ENCODE measurements around the gene PURB.
"Not testable (repeated sequence)": the region's sequence is repeated elsewhere in the genome, so short reads cannot be mapped to it uniquely, and the experiment has no call there.

PURB gene

GRCh38 chr7:44854644-44855364 is 30.5 kb downstream of the PURB start:
- H3K4me3 ChIP-seq (ENCODE audit: low read depth, low read length) = no peak overlapping the region

GRCh38 chr7:44853391-44853790 is 31.9 kb downstream of the PURB start:
- H3K4me3 ChIP-seq (ENCODE audit: low read depth, low read length) = no peak overlapping the region

- H3K4me3 ChIP-seq (ENCODE audit: low read depth, low read length) = no peak overlapping the region
These were observed 32.7 kb downstream of the PURB start for GRCh38 chr7:44852590-44852989.

- H3K4me3 ChIP-seq (ENCODE audit: low read depth, low read length) = no peak overlapping the region
These were observed 35.3 kb downstream of the PURB start for GRCh38 chr7:44849885-44850544.

GRCh38 chr7:44849259-44849884 is 36.0 kb downstream of the PURB start:
- H3K4me3 ChIP-seq (ENCODE audit: low read depth, low read length) = no peak overlapping the region

- H3K4me3 ChIP-seq (ENCODE audit: low read depth, low read length) = peak within 1 kb of the TSS; percentile 98
These were observed 37.3 kb downstream of the PURB start, which contains the start of gene H2AZ2 for GRCh38 chr7:44847920-44848634. H2AZ2 (minus strand) TSS chr7:44848087; CDS start chr7:44847971, 116 bp downstream.

- peak overlapping the region; percentile 98 for H3K4me3 ChIP-seq (ENCODE audit: low read depth, low read length)
These were observed 37.8 kb downstream of the PURB start for GRCh38 chr7:44847509-44847919.

- peak overlapping the region; percentile 98 for H3K4me3 ChIP-seq (ENCODE audit: low read depth, low read length)
These were observed 38.4 kb downstream of the PURB start for GRCh38 chr7:44846816-44847508.

GRCh38 chr7:44846390-44846789 is 38.9 kb downstream of the PURB start:
- H3K4me3 ChIP-seq (ENCODE audit: low read depth, low read length) = peak overlapping the region; percentile 98

- no peak overlapping the region for H3K4me3 ChIP-seq (ENCODE audit: low read depth, low read length)
These were observed 39.9 kb downstream of the PURB start for GRCh38 chr7:44845451-44845850.

GRCh38 chr7:44843440-44843839 is 41.9 kb downstream of the PURB start:
- not testable (repeated sequence) for H3K4me3 ChIP-seq (ENCODE audit: low read depth, low read length)

GRCh38 chr7:44842675-44843074 is 42.7 kb downstream of the PURB start:
- H3K4me3 ChIP-seq (ENCODE audit: low read depth, low read length) = not testable (repeated sequence)

- H3K4me3 ChIP-seq (ENCODE audit: low read depth, low read length) = no peak overlapping the region
These were observed 46.6 kb downstream of the PURB start for GRCh38 chr7:44838751-44839150.

- no peak overlapping the region for H3K4me3 ChIP-seq (ENCODE audit: low read depth, low read length)
These were observed 57.8 kb downstream of the PURB start for GRCh38 chr7:44827567-44827966.

Measured in iPS-11a (cell line).